AG08396 (cell line): ENCODE results near the gene SEMA4C.

Experiments used
- DNase-seq: peaks from one replicate; pipeline ENCODE4 v3.0.0; 2012; ENCODE audit warnings: low spot score, mixed read lengths

SEMA4C gene

DNA sequence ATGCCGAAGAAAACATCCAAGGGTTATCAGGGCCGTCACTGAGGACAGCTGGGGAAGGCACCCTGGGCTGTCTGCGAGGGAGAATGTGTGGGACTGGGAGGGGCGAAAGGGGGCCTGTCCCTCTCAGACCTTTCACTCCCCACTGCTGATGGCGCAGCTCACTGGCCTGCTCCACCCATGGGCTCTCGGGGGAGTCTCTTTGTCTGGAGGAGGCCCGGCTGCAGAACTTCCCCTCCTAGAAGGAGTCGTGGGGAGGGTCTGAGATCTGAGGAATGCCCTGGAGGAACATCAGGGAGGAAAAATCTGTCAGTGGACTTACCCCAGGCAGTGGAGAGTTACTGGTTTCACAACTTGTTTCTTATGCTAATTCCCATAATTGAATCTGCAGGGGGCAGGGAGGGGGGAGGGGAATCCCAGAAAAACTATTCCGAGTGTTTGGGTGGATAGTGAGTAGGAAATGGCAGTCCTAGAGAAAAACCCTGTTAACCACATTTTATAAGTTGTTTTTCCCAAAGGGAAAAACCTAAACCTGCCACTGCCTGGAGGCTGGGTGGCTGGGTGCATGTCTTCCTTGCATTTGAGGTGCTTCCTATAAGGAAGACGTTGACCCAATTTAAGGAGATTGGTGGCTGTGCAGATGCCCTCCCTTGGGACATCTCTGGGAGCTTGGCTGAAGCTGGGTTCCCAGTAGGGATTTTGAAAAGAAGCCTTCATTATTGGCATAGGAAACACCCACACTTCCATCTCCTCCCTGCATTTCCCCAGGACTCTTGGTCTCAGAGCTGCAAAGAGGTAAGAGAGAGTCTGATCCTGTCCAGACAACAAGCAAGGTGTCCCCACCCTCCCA, 11.7 kb upstream of the SEMA4C start:
- DNase-seq: no peak

DNA sequence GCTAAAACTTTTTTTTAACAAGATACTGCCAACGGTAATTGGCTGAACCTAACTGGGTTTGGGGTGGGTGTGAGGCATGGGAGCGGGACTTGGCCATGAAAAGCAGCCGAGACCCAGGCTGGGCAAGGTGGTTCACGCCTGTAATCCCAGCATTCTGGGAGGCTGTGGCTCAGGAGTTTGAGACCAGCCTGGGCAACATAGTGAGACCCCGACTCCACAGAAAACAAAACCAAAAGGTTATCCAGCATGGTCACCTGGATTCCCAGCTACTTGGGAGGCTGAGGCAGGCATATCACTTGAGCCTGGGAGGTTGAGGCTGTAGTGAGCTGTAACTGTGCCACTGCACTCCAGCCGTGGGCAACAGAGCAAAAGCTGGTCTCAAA, 11.0 kb upstream of the SEMA4C start:
- DNase-seq: no peak

DNA sequence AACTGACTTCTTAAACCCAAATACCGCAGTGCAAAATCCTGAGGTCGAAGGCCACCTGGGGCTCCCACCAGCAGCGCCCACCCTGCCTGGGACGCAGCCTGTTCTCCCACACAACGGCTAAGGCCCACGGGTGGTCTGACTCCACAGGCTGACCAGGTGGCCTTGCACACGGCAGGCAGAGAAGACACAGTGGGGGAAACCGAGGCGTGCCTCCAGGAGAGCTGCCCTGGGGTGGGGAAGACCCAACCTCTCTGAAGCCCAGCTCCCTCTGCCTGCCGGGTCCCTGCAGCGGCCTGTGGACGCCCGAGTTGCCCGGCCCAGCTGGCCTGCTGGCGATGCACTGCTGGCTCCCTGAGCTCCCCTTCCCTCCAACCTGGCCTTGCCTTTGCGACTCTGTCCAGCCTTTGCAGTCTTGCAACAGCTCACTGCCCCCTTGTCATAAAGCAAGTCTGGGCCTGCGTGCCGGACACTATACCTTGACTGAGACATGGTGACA, 9.7 kb upstream of the SEMA4C start:
- DNase-seq: no peak

DNA sequence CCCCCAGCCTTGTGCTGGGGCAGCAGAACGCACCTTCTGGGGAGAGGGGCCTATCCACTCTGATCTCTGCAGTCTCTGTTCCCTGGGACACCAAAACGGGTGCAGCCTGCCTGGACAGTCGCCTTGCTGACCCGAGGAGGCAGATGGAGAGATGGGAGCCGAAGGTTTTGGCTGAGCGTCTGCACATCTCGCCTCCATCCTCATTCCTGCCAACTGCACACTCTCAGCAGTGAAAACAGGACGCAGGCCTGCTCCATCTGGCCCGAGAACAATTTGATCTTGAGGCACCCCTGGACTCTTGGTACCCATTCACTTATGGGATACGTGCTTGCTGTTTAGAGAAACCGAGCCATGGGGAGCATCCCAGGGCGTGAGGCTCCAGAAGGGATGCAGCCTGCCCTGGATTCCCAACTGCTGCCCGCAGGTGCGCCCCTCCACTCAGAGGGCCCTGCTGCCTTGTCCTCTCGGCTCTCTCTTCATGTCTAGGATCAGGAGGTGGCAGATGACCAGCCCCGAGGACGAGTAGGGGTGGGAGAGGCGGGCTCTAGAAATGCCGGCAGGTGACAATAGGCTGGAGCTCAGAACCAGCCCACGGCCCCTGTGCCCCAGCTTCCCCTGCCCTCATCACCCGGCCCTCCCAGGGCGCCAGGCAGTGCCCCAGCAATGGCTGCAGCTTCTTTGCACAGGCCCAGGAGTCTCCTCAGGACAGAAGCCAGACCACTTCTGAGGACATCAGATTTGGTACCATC, 9.1 kb upstream of the SEMA4C start:
- no peak for DNase-seq

DNA sequence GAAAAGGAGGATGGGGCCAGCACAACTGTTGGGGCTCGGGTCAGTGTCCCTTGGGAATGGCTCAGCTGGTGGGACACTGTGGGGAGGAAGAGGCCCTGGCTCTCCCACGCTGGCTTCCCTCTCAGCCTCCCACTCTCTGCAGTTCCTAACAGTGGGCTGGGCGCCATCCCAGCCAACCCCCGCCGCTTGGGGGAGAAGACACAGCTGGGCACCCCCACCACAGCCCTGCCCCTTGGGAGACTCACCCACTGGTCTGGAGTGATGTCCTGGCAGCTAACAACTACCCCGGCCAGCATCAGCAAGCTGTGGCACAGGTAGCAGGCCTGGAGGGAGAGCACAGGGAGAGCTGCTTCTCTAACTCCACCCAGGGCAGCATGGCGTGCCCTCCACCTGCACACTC, 8.3 kb upstream of the SEMA4C start:
- no peak for DNase-seq

DNA sequence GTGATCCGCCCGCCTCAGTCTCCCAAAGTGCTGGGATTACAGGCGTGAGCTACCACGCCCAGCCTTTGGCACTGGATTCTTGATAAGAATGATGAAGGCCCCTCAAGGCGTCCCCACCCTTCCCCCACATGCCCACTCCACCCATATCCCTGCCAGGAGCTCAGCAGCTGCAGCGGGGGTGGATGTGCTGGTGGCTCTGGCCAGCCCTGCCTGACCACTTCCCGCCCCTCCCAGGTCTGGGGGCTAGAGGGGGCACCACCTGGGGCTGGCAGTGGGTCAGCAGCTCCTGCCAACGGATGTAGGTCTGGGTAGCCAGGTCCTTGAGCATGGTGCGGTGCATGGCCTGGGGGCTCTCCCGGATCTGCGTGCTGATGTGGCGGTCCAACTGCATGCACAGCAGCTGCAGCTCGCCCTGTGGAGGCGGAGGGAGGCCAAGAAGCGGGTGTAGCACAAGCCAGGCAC, 7.8 kb upstream of the SEMA4C start:
- DNase-seq: no peak

DNA sequence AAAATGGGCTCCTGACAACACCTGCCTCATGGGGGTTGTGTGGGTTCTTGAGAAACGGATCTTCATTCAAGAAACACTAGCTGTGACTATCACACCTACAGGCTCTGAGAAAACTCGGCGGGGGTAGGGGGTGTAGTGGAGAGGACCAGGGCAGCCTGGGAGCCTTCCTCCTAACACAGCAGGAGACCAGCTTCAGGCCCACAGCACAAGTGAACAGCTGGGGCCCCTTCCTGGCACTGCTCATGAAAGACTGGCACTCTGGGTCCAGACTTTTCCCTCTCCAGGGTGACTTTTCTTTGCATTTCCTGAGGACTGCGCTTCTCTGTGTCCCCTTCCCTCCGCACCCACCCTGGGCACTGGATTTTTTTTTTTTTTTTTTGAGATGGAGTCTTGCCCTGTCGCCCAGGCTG, 7.2 kb upstream of the SEMA4C start:
- no peak for DNase-seq

DNA sequence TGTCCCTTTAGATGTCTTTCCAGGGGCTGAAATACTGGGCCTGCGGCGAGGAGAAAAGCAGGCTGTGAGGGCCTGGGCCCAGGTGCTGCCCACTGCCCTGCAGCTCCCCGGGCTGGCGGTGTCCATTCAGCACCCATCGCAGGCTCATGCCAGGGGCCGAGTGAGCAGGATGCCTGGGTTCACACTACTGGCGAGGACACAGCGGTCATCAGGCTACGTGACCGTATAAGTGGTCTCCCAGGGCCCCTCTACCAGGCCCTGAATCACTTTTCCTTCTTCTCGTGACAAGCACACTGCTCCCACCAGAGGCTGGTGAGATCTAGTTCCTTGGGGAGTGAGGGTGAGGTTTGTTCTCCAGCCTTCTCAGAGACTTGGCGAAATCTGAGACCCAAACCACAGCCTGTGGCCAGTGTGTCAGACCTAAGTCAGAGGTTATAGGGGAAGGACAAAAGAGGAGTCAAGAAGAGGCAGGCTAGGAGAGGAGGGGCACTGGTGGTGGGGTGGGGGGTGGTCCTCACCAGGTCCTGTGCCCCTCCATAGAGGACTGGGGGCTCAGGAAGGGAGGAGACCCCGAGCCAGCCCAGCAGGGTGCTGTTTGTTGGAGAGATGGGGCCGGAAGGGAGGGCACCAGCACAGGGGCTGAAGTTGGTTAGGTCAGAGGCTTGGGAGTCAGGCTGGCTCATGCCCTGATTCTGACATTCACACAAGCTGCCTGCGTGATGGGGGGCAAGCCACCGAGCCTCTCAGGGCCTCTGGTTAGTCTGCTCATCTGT, 6.6 kb upstream of the SEMA4C start:
- peak; percentile 72 for DNase-seq

DNA sequence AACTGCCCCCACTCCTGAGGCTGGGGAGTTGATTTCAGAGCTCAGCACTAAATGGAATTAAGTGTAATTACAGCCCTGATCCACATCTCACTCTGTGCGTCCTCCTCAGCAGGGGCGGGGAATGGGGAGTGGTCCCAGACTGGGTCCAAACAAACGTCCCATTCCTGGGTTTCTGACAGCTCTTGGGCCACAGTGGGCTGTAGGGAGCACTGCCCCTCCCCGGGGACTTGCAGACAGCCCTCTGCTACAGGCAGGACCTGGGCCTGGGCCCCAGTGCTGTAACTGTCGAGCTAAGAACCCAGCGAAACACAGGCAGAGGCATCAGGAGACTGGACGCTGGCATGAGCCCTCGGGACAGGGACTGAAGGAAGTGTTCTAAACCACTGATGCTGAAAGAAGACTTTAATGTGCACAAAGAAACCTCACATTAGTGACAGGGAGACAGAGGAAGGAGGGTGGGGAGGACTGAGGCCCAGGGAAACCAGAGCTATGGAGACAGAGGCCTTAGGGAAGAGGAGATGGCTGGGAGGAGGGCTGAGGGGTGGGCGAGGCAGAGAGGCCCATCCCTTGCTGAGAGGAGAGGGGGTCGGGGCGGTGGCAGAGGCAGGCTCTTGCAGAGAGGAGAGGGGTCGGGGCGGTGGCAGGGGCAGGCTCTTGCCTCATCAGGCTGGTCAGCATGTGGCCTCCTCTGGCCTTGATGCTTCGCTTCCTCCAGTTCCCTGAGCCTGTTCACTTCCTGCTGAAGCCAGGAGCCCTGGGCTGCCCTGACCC, 5.8 kb upstream of the SEMA4C start:
- DNase-seq: no peak

DNA sequence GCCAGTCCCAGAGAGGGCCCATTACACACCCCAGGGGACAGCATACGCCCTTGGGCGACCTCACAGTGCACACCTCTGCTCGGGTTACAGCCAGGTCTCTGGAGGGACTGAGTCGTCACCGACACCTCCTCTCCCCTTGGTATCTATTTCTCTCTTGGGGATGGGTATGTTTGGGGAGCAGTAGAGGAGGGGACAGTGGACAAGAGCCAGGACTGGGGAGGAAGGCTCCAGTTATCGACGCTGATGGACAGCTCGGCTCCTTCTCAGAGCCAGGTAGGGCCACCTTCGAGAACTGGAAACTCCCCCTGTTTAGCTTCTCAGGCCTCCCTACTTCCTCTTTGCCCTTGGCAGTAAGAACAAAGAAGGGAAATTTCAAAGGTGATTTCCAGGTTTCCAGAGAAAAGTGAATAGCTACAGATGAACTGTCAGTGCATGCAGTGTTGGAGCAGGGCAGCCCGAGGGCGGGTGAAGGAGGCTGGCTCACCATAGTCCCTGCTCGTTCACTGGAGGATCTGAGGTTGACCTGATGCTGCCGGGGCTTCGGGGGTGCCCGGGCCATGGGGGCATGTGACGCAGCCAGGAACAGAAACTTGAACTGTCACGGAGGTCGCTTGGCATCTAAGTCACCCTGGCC, 4.4 kb upstream of the SEMA4C start:
- DNase-seq: no peak

DNA sequence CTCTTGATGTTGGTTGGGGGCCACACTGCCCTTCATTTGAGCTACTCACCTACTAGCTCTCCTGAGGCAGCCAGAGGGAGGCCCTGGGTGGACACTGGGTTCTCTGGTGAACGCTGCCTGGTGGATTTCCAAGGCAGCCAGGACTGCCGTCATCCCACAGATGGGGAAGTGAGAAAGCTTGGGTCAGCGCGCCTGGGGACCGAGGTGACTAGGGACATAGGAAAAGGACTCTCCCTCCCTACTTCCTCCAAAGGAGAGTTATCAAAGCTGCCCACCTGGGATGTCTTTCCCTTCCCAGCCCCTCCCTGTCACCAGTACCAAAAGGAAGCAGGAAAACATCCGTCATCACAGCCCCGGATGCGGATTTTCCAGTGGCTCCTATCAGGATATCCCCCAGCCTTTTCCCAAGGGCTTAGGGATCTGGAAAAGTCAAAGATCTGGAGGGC, 3.8 kb upstream of the SEMA4C start:
- no peak for DNase-seq

DNA sequence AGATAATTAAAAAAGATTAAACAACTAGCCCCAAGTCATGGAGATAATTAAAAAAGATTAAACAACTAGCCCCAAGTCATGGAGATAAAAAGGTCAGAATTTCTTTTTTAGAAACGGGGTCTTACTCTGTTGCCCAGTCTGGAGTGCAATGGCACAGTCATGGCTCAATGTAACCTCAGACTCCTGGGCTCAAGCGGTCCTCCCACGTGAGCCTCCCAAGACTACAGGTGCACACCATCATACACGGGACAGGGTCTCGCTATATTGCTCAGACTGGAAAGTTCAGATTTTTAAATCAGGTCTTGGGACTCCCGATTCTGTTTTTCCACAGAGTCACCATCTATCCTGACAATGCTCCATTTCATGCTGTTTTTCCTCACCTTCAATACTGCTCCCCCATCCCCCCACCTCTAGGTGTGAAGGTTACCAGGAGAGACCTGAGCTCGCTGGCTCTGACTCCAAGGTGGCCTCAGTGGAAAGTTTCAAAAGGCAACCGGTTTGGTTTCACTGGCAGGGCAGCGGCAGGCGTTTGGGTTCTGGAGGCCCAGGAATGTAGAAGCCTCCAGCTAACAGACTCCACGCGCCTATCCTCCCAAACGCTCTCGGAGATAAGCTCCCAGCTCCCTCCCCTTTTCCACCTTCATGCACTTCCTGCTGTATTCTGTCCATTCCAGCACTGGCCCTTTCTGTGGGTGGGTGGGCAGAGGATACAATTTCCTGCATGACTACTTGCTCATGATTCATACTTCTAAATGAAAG, 2.9 kb upstream of the SEMA4C start:
- no peak for DNase-seq

DNA sequence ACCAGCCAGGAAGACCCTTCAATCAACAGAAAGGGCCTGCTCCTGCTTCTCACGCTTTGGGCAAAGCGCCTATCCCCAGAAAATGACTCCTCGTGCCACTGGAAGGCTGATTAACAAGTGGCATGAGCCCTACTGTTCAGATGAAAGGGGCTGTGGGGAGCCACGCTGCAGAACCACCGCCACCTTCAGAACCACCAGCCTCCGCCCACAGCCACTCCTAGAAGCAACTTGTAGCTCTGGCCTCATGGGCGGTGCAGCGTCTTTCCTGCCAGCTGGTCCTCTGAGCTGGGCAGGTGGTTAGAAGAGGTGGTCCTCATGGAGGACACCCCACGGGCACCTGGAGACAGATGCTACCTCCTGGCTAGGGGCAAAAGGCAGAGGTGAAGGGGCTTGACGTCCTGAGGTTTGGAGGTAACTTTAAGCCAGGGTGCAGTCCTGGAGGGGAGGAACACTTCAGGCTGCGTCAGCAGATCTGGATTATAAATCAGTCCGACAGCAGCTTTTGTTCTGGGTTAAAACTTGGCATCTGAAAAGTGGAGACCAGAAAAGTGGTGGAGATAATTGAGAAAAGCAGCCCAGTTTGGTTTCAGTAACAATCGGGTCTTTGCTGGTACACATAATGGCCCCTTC, 861 bp upstream of the SEMA4C start:
- no peak for DNase-seq

DNA sequence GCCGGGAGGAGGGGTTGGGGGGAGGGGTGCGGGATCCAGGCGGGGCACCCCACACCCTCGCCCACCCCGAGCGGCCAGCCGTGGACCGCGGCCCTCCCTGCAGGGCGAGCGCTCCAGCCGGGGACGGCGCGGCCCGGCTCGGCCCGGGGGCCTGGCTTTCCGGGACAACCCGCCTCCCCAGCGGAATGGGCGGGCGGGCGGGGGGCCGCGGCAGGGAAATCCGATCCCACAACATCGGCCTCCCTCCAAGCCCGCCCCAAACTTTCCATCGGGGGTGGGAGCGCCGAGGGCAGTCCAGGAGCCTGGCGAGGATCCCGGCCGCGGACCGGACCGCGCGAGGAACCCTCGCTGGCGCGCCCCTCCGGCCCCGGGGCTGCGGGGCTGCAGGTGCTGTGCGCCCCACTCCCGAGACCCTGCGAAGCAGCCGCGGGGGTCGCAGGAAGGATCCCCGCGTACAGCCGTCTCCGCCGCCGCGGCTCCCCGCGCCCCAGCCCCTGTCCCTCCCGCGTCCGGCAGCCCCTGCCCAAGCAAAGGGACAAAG, 529 bp downstream of the SEMA4C start:
- DNase-seq: peak; percentile 89

DNA sequence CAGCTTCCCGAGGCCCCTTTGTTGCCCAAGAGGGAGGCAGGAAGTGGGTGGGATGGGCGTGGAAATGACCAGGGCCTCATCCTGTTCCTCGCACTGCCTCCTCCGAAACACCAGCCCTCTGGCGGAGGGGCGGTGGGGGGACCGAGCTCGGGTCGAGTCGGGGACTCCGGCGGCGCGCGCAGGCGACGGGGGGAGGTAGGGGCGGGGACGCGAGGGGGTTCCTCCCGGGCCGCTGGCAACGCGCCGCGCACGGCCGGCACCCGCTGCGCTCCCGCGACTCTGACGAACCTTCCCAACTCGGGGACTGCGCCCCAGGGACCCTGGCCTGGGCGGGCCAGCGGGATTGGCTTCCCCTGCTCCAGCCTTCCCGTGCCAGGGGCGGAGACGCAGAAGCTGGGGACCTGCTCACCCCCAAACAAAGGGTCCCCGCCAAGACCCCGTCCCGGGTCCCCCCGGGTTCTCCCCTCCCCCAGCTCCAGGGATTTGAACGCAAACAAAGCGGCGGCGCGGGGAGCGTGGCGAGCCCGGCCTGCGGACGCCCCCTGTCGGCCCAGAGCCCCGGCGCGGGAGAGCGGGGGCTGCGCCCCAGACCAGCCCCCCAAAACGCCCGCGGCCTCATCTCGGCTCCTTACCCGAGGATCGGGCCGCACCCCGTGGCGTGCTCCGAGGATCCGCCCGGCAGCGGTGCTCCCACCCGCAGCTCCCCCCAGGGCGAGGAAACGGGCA, 1.2 kb downstream of the SEMA4C start:
- DNase-seq: peak; percentile 95

DNA sequence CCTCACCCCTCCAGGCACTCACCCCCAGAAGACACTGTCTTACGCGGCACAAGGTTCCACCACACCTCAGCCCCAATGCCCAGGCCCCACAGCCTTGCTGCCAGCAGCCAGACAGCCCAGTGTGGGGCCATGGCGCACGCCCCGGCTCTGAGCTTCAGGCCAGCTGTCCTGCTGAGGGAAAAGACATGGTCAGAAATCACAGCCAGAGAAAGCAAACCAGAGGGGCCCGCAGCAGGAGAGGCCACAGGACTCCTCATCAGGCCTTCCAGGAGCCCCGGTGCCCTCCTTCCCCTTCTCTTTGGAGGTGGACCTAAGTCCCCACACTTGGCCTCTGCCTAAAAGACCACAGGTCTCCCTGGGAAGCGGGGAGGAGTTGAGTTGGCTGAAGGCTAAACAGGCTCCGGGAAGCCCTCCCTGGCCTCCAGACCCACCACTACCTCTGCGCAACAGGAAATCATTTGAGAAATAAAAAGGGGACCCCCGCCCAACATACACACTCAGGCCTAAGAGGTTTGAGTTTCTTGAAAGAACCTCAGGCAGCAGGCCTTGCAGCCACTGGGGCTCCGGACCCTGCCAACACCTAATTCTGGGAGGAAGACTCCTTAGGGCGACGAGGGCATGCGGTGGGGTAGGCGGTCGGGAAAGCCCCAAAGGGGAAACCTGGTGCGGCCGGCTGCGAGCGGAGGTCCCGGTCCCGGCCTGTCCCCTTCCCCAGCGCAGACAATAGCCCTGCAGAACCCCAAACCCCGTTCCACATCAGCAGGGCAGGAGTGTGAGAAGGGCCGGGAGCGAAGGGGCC, 1.9 kb downstream of the SEMA4C start:
- no peak for DNase-seq

DNA sequence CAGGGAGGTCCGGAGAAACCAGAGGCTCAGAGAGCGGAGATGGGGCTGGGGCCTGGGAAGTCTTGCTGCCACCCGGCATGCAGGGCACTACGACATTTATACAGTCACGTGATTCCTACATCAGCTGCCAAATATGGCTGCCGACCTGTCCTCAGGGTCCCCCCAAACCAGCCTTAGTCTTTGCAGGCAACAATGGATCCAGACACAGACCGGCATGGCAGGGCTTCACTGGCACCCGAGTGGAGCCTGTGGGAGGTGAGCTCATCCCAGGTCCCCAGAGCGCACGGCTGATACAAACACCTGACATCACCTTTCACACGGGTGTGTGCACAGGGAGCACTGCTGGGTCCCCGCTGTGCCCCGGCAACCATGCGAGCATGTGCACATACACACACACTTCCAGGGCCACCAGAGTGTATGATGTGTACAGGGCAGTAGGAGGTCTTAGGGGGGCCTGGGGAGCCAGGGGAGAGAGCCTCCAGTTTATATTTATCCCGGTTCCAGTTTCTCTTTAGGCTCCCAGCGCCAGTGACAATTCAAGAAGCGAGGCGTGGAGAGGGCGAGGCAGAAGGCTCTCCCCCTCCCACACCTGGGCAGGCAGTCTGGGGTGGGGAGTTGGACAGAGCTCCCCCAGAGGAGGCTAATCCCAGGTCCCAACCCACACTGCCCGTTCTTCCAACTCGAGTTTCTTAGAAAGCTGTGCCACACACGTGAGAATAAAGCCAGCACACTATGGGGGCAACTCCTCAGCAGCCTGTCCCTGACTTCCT, 2.7 kb downstream of the SEMA4C start:
- DNase-seq: no peak
